A673 (cell line): ENCODE measurements around the gene TRAF5. TPM values are rescaled to one million over a fixed set of nuclear protein-coding genes. Genes with fewer than 3 reads are reported as not detected.
A peak's percentile ranks its signal among the peaks of the same experiment; 100 is the strongest.
"Not testable (repeated sequence)": the region's sequence is repeated elsewhere in the genome, so short reads cannot be mapped to it uniquely, and the experiment has no call there.

Experiments
- BruUV-seq: library from RNA; stranded (reverse); fragments of 400-500 nt; replicated peaks from 2 replicates; lab custom pipeline; 2021; lab: Mats Ljungman, UMichigan
- CTCF ChIA-PET: fragments of 300-600 bp; sonication (Branson Sonifier 250); formaldehyde crosslinking; loops from one replicate; lab custom pipeline; 2022; ENCODE audit warnings: antibody characterized with exemption; lab: Charles Lee
- POLR2A ChIA-PET: fragments of 300-600 bp; sonication (Branson Sonifier 250); formaldehyde crosslinking; loops from one replicate; lab custom pipeline; 2022; ENCODE audit warnings: antibody characterized with exemption; ENCODE audit not compliant: low non-redundant PET; lab: Charles Lee
- DNase-seq: peaks from one replicate; pipeline ENCODE4 v3.0.0-alpha.2; 2015; ENCODE audit warnings: low spot score
- H3K27ac ChIP-seq: fragments of 200-600 bp; sonication (generic); 2 replicates; pipeline ENCODE4 v1.5.1; 2016; ENCODE audit warnings: mixed run types, low read depth, mild to moderate bottlenecking, mixed read lengths, antibody characterized with exemption, low read length; ENCODE audit not compliant: poor library complexity, severe bottlenecking
- H3K27me3 ChIP-seq: fragments of 200-600 bp; sonication (generic); replicated peaks from 2 replicates; pipeline ENCODE4 v1.6.1; 2017; ENCODE audit warnings: mixed run types, low read depth, mild to moderate bottlenecking, mixed read lengths, antibody characterized with exemption, low read length; ENCODE audit not compliant: insufficient read depth, poor library complexity
- H3K36me3 ChIP-seq: fragments of 200-600 bp; sonication (generic); 2 replicates; pipeline ENCODE4 v1.6.1; 2016; ENCODE audit warnings: mixed run types, mild to moderate bottlenecking, mixed read lengths, antibody characterized with exemption, low read length; ENCODE audit not compliant: insufficient read depth, poor library complexity, severe bottlenecking
- H3K4me1 ChIP-seq: fragments of 200-600 bp; sonication (generic); 2 replicates; pipeline ENCODE4 v1.6.1; 2017; ENCODE audit warnings: mixed run types, mild to moderate bottlenecking, mixed read lengths, antibody characterized with exemption, low read length; ENCODE audit not compliant: insufficient read depth, poor library complexity, severe bottlenecking
- H3K4me3 ChIP-seq: fragments of 200-600 bp; sonication (generic); 2 replicates; pipeline ENCODE4 v1.5.1; 2016; ENCODE audit warnings: low read depth, mixed run types, mild to moderate bottlenecking, mixed read lengths, low read length; ENCODE audit not compliant: poor library complexity, severe bottlenecking
- H3K9me3 ChIP-seq: fragments of 200-600 bp; sonication (generic); 2 replicates; pipeline ENCODE4 v1.6.1; 2016; ENCODE audit warnings: mixed run types, low read depth, mild to moderate bottlenecking, mixed read lengths, antibody characterized with exemption, low read length; ENCODE audit not compliant: poor library complexity, severe bottlenecking
- EZH2 ChIP-seq: fragments of 200-600 bp; sonication (generic); IDR thresholded peaks from 2 replicates; pipeline ENCODE4 v1.6.1; 2017; ENCODE audit warnings: borderline replicate concordance, low read depth, mild to moderate bottlenecking, mixed read lengths, antibody characterized with exemption, low read length; ENCODE audit not compliant: poor library complexity, severe bottlenecking
- intact Hi-C: fragments of 100-400 bp; cut with micrococcal nuclease; formaldehyde crosslinking; loops from one replicate; pipeline ENCODE4 v1.10.0; 2022; ENCODE audit not compliant: unreplicated experiment
- total RNA-seq: library from RNA; stranded (reverse); gene quantifications from 2 replicates; pipeline ENCODE4 v1.2.3, GENCODE V29; 2021
- TF ChIP-seq, protein P1 (sequence below): fragments of 300-800, 200-600 bp; sonication (generic); conservative IDR thresholded peaks from 2 replicates; pipeline ENCODE4 v1.5.1; 2017; ENCODE audit warnings: low read depth, mild to moderate bottlenecking, antibody characterized with exemption, low read length, moderate library complexity, mixed read lengths

Gene TRAF5
- total RNA-seq, 1 experiment from 2014 or later = 7.1 TPM

GRCh38 chr1:211406086-211406485, 79.5 kb downstream of the TRAF5 start:
- CTCF ChIA-PET, POLR2A ChIA-PET, H3K4me1 ChIP-seq, BruUV-seq, intact Hi-C loops, DNase-seq, H3K9me3 ChIP-seq, H3K4me3 ChIP-seq, H3K27ac ChIP-seq, H3K36me3 ChIP-seq, H3K27me3 ChIP-seq: not testable (repeated sequence)

- H3K27ac ChIP-seq, H3K9me3 ChIP-seq, DNase-seq, H3K4me3 ChIP-seq, H3K4me1 ChIP-seq, POLR2A ChIA-PET, BruUV-seq, CTCF ChIA-PET, intact Hi-C loops, H3K27me3 ChIP-seq, H3K36me3 ChIP-seq: not testable (repeated sequence)
These were observed 81.1 kb downstream of the TRAF5 start for GRCh38 chr1:211407749-211408148.

DNA sequence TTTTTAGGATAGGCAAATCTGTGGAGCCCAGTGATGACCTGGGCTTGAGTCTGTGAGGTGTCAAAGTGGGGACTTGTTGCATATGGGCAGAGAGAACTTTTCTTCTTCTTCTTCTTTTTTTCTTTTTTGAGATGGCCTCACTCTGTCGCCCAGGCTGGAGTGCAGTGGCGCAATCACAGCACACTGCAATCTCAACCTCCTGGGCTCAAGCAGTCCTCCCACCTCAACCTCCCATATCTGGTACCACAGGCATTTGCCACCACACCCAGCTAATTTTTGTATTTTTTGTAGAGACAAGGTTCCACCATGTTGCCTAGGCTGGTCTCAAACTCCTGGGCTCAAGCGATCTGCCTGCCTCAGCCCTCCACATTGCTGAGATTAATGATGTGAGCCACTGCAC, 85.0 kb downstream of the TRAF5 start:
- CTCF ChIA-PET = no interaction called here
- TF ChIP-seq, protein P1, sequence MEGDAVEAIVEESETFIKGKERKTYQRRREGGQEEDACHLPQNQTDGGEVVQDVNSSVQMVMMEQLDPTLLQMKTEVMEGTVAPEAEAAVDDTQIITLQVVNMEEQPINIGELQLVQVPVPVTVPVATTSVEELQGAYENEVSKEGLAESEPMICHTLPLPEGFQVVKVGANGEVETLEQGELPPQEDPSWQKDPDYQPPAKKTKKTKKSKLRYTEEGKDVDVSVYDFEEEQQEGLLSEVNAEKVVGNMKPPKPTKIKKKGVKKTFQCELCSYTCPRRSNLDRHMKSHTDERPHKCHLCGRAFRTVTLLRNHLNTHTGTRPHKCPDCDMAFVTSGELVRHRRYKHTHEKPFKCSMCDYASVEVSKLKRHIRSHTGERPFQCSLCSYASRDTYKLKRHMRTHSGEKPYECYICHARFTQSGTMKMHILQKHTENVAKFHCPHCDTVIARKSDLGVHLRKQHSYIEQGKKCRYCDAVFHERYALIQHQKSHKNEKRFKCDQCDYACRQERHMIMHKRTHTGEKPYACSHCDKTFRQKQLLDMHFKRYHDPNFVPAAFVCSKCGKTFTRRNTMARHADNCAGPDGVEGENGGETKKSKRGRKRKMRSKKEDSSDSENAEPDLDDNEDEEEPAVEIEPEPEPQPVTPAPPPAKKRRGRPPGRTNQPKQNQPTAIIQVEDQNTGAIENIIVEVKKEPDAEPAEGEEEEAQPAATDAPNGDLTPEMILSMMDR = no peak
- TF ChIP-seq EZH2 = no peak
- peaks cover 9% of the 10 kb centered on the region for H3K27me3 ChIP-seq
- DNase-seq = no peak
- no peaks in the 10 kb centered on the region for H3K4me1 ChIP-seq
- no peaks in the 10 kb centered on the region for H3K36me3 ChIP-seq
- POLR2A ChIA-PET = no interaction called here
- no TSS peak for BruUV-seq
- no peak overlapping the region for H3K4me3 ChIP-seq
- intact Hi-C loops = no loop called here
- H3K9me3 ChIP-seq = peaks cover 8% of the 10 kb centered on the region
- H3K27ac ChIP-seq = no peak overlapping the region

GRCh38 chr1:211415700-211416099, 89.1 kb downstream of the TRAF5 start:
- DNase-seq = no peak
- H3K4me1 ChIP-seq = no peaks in the 10 kb centered on the region
- peaks cover 8% of the 10 kb centered on the region for H3K9me3 ChIP-seq
- H3K36me3 ChIP-seq = no peaks in the 10 kb centered on the region
- no TSS peak for BruUV-seq
- POLR2A ChIA-PET = no interaction called here
- intact Hi-C loops = no loop called here
- H3K27me3 ChIP-seq = peaks cover 9% of the 10 kb centered on the region
- CTCF ChIA-PET = no interaction called here
- TF ChIP-seq EZH2 = no peak
- TF ChIP-seq, protein P1 = no peak
- no peak overlapping the region for H3K27ac ChIP-seq
- H3K4me3 ChIP-seq = peak overlapping the region; percentile 41

DNA sequence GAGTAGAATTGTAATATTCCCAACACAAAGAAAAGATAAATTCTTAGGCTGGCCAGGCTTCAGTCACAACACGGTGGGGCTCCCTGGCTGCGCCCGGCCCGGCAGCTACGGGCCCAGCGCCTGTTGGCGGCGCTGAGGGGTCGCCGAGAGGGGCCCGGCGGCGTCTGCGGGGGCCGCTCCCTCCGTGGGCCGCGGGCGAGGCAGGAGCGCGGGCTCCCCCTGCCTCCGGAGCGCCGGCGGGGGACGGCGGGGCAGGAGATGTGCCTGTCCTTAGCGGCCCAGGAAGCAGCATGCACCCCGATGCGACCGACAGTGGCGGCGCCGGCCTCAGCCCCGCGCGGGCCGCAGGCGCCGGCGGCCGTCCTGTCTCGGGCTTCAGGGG, 89.6 kb downstream of the TRAF5 start:
- intact Hi-C loops, H3K27ac ChIP-seq, H3K4me1 ChIP-seq, POLR2A ChIA-PET, H3K9me3 ChIP-seq, CTCF ChIA-PET, H3K36me3 ChIP-seq, BruUV-seq, H3K27me3 ChIP-seq: not testable (repeated sequence)
- H3K4me3 ChIP-seq = peak overlapping the region; percentile 41
- peak; percentile 35 for DNase-seq

DNA sequence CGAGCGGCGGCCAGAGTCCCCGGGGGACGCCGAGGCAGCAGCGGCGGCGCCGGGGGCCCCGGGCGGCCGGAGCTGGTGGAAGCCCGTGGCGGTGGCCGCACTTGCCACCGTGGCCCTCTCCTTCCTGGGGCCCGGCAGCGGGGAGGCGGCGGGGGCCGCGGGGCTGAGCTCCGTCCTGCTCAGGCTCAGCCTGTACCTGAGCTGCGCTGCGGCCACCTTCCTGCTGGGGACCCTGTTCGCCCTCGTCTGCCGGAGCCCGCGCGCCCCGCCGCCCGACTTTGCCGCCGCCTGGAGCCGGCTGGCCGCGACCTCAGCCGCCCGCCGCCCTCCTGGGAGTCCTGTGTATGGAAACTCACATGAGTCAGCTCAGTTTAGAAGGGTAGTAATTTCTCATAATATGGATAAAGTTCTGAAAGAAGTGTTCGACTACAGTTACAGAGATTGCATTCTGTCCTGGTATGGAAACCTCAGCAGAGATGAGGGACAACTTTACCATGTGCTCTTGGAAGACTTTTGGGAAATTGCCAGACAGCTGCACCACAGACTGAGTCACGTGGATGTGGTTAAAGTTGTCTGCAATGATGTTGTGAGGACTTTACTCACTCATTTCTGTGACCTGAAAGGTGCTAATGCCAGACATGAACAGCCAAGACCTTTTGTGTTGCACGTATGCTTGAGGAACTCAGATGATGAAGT, 90.1 kb downstream of the TRAF5 start:
- intact Hi-C loops, H3K36me3 ChIP-seq, POLR2A ChIA-PET, H3K27me3 ChIP-seq, H3K27ac ChIP-seq, H3K4me1 ChIP-seq, H3K9me3 ChIP-seq, BruUV-seq: not testable (repeated sequence)
- CTCF ChIA-PET = interaction anchor here (0.6 kb wide), 1 partner anchor 62 kb away, joined by 3 read pairs; no protein-coding TSS in a partner anchor
- DNase-seq = peak; percentile 7
- peak overlapping the region; percentile 41 for H3K4me3 ChIP-seq
